ENCODE results near the gene CTSC. TPM values are rescaled to one million over a fixed set of nuclear protein-coding genes. Genes with fewer than 3 reads are reported as not detected.

The CTSC gene
- total RNA-seq, 1 donor from 2014 or later: 84.7 TPM

- no peak for DNase-seq (ENCODE audit: extremely low spot score in 2 of 2)
- peaks cover 10% of the 10 kb centered on the region for H3K4me1 ChIP-seq
- no peak overlapping the region for H3K4me3 ChIP-seq
- intact Hi-C loops (cut with DNase I): no loop called here
- no peak for TF ChIP-seq POLR2A (IDR thresholded peaks at IDR 0.05)
- TF ChIP-seq, protein P1, sequence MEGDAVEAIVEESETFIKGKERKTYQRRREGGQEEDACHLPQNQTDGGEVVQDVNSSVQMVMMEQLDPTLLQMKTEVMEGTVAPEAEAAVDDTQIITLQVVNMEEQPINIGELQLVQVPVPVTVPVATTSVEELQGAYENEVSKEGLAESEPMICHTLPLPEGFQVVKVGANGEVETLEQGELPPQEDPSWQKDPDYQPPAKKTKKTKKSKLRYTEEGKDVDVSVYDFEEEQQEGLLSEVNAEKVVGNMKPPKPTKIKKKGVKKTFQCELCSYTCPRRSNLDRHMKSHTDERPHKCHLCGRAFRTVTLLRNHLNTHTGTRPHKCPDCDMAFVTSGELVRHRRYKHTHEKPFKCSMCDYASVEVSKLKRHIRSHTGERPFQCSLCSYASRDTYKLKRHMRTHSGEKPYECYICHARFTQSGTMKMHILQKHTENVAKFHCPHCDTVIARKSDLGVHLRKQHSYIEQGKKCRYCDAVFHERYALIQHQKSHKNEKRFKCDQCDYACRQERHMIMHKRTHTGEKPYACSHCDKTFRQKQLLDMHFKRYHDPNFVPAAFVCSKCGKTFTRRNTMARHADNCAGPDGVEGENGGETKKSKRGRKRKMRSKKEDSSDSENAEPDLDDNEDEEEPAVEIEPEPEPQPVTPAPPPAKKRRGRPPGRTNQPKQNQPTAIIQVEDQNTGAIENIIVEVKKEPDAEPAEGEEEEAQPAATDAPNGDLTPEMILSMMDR (IDR thresholded peaks at IDR 0.05): no peak
- no peak overlapping the region for H3K27ac ChIP-seq
- H3K9me3 ChIP-seq: no peaks in the 10 kb centered on the region
- H3K27me3 ChIP-seq: no peaks in the 10 kb centered on the region
- peaks cover 0 to 5% of the 10 kb centered on the region in 2 donors for H3K36me3 ChIP-seq
Observed at GRCh38 chr11:88308576-88308975, 29.0 kb downstream of the CTSC start.

GRCh38 chr11:88307749-88308425 is 29.6 kb downstream of the CTSC start:
- Histone ChIP-seq H3K27me3 (no peaks in the 10 kb centered on the region), H3K36me3 (peaks cover 0 to 5% of the 10 kb centered on the region in 2 donors), H3K4me1 (peaks cover 3% of the 10 kb centered on the region), H3K9me3 (no peaks in the 10 kb centered on the region), H3K4me3 (no peak overlapping the region), H3K27ac (no peak overlapping the region)
- intact Hi-C loops (cut with DNase I): no loop called here
- DNase-seq (ENCODE audit: extremely low spot score in 2 of 2): no peak
- TF ChIP-seq POLR2A (IDR thresholded peaks at IDR 0.05): no peak
- no peak for TF ChIP-seq POLR2AphosphoS5 (IDR thresholded peaks at IDR 0.05; ENCODE audit: insufficient read depth in 1 of 2, low read depth in 1 of 2)
- TF ChIP-seq, protein P1 (IDR thresholded peaks at IDR 0.05): no peak

- intact Hi-C loops (cut with DNase I): no loop called here
- H3K27ac ChIP-seq: no peak overlapping the region
- no peaks in the 10 kb centered on the region for H3K9me3 ChIP-seq
- H3K36me3 ChIP-seq: peaks cover 0 to 5% of the 10 kb centered on the region in 2 donors
- no peaks in the 10 kb centered on the region for H3K4me1 ChIP-seq
- H3K27me3 ChIP-seq: no peaks in the 10 kb centered on the region
- no peak for DNase-seq (ENCODE audit: extremely low spot score in 2 of 2)
- TF ChIP-seq POLR2AphosphoS5 (IDR thresholded peaks at IDR 0.05; ENCODE audit: insufficient read depth in 1 of 2, low read depth in 1 of 2): no peak
- TF ChIP-seq, protein P1 (IDR thresholded peaks at IDR 0.05): no peak
- TF ChIP-seq POLR2A (IDR thresholded peaks at IDR 0.05): no peak
- H3K4me3 ChIP-seq: no peak overlapping the region
Observed at GRCh38 chr11:88306785-88307184, 30.8 kb downstream of the CTSC start.

- TF ChIP-seq, protein P1 (IDR thresholded peaks at IDR 0.05): no peak
- Histone ChIP-seq H3K27ac (no peak overlapping the region), H3K4me1 (no peaks in the 10 kb centered on the region), H3K36me3 (peaks cover 0 to 5% of the 10 kb centered on the region in 2 donors), H3K9me3 (no peaks in the 10 kb centered on the region), H3K4me3 (no peak overlapping the region), H3K27me3 (no peaks in the 10 kb centered on the region)
- DNase-seq (ENCODE audit: extremely low spot score in 2 of 2): no peak
- intact Hi-C loops (cut with DNase I): no loop called here
Observed at GRCh38 chr11:88305430-88305829, 32.1 kb downstream of the CTSC start.

DNA sequence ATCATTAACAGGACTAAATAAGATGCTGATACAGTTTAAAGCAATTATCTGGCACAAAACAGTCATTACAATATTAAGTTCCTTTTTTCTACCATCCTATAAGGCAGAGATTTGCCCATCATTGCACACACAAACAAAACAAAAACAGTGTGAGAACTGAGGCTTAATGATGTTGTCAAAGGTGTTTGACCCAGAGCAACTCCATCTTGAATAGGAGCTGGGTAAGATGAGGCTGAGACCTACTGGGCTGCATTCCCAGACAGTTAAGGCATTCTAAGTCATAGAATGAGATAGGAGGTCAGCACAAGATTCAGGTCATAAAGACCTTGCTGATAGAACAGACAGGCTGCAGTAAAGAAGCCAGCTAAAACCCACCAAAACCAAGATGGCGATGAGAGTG is 33.2 kb downstream of the CTSC start:
- no peaks in the 10 kb centered on the region for H3K4me1 ChIP-seq
- TF ChIP-seq, protein P1 (IDR thresholded peaks at IDR 0.05): no peak
- TF ChIP-seq POLR2AphosphoS5 (IDR thresholded peaks at IDR 0.05; ENCODE audit: insufficient read depth in 1 of 2, low read depth in 1 of 2) (no peak), POLR2A (IDR thresholded peaks at IDR 0.05) (no peak)
- DNase-seq (ENCODE audit: extremely low spot score in 2 of 2): no peak
- no peak overlapping the region for H3K4me3 ChIP-seq
- peaks cover 0 to 5% of the 10 kb centered on the region in 2 donors for H3K36me3 ChIP-seq
- H3K27me3 ChIP-seq: no peaks in the 10 kb centered on the region
- H3K27ac ChIP-seq: no peak overlapping the region
- no peaks in the 10 kb centered on the region for H3K9me3 ChIP-seq
- intact Hi-C loops (cut with DNase I): no loop called here
